HG02763 (cell line): ENCODE measurements around the gene DHX32.
"Not testable (repeated sequence)": the region's sequence is repeated elsewhere in the genome, so short reads cannot be mapped to it uniquely, and the experiment has no call there.

Experiments
- ATAC-seq: cut with Tn5 transposase; IDR thresholded peaks from one replicate; pipeline ENCODE4 v1.9.1; 2021; ENCODE audit warnings: mild to moderate bottlenecking, moderate library complexity; ENCODE audit not compliant: unreplicated experiment

DHX32 gene

GRCh38 chr10:125896088-125896934 lies 15.2 kb upstream of the DHX32 start, which contains the start of gene FANK1:
Gene FANK1 (plus strand): TSS chr10:125896564. CDS start chr10:125896643, 79 bp downstream.
- ATAC-seq, result peak; percentile 87

- peak; percentile 48 for ATAC-seq
These were observed 14.3 kb upstream of the DHX32 start for GRCh38 chr10:125895130-125896087.

- not testable (repeated sequence) for ATAC-seq
These were observed 13.1 kb upstream of the DHX32 start for GRCh38 chr10:125894176-125894575.

DNA sequence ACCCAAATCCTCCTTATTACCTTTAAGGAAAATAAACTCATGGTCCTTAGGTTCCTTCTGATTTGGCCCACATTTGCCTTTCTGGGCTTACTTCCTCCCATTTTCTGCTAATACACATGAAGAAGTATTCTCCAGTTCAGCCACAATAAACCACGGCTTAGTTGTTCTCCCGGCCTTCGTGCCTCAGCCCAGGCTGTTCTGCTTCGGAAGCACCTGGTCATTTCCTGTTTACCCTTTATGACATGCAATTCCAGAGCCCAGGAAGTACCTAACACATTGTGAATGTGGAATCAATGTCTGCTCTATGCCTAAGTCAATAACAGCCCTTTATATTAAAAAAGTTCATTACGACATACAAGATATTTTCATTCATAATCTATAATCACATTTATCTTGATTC lies 11.3 kb upstream of the DHX32 start:
- ATAC-seq, result not testable (repeated sequence)

GRCh38 chr10:125889441-125889840 lies 8.3 kb upstream of the DHX32 start:
- not testable (repeated sequence) for ATAC-seq

- ATAC-seq, result no peak
These were observed 5.9 kb upstream of the DHX32 start for GRCh38 chr10:125886914-125887512.

GRCh38 chr10:125883211-125883610 lies 2.1 kb upstream of the DHX32 start:
- ATAC-seq, result no peak

DNA sequence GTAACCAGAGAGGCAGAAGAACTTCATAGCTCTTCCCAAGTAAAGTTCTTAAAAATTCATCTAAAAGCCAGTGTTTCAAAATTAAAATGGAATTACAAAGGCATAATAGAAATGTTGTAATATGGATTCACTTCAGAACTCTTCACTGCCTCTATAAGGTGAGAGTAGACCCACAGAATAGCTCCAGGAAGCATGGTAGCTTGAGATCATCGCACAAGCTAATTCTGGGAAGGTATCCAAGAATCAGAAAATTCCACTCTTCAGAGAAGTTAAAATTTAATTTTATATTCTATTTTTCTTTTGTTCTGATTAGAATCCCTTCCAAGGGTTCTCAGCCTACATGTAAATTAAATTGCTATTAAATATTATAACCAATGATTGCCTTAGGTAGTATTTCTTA lies 1.5 kb upstream of the DHX32 start:
- no peak for ATAC-seq

- ATAC-seq, result no peak
These were observed 373 bp downstream of the DHX32 start for GRCh38 chr10:125880719-125881118.

DNA sequence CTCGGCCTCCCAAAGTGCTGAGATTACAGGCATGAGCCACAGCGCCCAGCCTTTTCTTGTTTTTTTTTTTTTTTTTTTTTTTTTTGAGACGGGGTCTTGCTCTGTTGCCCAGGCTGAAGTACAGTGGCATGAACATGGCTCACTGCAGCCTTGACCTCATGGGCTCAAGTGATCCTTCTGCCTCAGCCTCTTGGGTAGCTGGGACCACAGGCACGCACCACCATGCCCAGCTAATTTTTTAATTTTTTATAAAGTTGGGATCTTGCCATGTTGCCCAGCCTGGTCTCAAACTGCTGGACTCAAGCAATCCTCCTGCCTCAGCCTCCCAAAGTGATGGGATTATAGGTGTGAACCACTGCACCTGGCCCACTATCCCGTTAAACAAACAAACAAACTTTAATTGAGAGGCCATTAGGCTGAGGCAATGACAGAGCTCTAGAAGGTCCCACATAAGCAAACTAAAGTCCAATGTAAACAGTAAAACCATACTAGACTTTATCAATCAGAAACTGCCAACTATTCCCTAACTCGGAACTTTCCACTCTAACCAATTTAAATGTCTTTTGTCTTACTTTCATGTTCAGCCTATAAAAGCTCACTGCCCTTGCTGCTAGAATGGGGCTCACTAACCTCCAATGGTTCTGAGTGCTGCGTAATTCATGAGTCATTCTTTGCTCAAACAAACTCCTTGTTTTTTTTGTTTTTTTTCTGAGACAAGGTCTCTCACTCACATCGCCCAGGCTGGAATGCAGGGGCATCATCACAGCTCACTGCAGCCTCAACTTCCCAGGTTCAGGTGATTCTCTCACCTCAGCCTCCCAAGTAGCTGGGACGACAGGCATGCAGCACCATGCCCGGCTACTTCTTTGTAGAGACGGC lies 1.9 kb downstream of the DHX32 start:
- ATAC-seq, result no peak

- no peak for ATAC-seq
These were observed 9.8 kb downstream of the DHX32 start for GRCh38 chr10:125871338-125871737.

GRCh38 chr10:125868372-125868975 lies 12.6 kb downstream of the DHX32 start:
- ATAC-seq, result no peak

DNA sequence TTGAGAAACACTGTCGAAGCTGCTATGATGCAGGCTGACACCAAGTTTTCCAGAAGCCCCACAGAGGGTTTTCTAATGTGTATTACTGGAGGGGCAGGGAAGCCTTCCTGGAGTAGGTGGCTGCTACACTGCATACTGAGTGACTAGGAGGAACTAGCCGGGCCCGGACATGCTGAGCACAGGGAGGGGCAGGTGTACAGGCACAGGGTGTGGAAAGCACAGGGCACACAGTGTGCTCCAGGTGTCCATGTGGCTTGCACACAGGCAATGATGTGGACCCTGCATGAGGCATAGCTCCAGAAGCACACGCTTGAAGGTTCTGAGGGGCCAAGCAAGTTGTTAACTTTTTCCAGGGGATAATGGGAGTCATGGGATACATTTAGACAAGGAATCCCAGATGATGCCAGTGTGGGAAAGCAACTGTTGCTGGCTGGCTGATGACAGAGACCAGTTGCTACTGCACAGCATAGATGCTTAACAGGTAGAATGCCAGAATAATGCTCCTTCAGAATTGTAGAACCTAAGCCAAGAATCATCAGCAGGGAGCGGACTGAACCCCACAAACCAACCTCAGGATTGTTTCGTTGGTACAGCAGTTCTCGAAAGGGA lies 14.6 kb downstream of the DHX32 start:
- ATAC-seq, result no peak

DNA sequence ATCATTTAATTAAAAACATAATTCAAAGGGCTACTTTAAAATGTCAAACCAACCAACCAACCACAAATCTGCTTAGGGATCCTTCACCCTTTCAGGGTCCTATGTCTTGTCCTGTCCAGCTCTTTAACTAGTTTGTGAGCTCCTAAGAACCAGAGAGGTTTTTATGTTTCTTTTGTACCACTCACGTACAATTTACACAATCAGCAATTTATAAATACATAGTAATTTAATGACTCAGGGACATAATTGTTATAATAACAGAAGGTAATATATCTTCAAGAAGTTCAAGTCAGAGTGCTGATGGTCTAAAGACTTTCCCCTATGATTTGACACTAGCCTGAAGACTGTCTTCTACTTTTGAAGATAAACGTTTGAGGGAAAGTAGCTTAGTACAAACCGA lies 16.0 kb downstream of the DHX32 start:
- no peak for ATAC-seq

GRCh38 chr10:125859128-125859817 lies 21.8 kb downstream of the DHX32 start:
- no peak for ATAC-seq

DNA sequence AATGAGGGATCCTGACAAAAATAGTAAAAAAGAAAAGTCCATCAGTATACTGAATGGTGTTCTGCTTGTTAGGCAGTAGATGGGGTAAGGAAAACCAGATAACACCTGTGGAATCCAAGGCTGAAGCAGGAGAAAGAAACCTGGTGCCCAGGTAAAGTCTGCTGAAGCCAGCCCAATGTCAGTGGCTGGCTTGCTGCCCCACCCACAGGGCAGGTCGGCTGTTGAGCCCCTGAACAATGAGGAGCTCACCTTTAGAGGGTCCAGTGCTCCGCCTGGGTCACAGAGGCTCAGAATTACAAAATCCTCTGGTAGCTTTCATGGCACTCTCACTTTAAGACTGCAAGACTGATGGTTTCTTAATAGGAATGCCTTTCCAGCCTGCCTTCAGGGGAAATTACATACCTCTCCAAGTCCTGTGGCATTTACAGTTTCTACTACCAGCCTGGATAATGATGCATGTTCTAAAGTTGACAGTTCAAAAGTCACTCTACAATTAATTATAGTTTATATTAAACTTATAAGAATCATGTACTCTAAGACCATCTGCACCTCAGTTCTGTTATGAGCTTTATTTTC lies 23.8 kb downstream of the DHX32 start:
- no peak for ATAC-seq

- ATAC-seq, result no peak
These were observed 28.6 kb downstream of the DHX32 start for GRCh38 chr10:125852487-125852886.
